Heart left ventricle (tissue), 16 donors: Measurements from ENCODE around the gene COL20A1. TPM values are rescaled to one million over a fixed set of nuclear protein-coding genes. Genes with fewer than 3 reads are reported as not detected.
A peak's percentile ranks its signal among the peaks of the same experiment; 100 is the strongest.
"Not testable (repeated sequence)": the region's sequence is repeated elsewhere in the genome, so short reads cannot be mapped to it uniquely, and the experiment has no call there.

Source experiments
- ATAC-seq, 4 donors: fragments of 200-7000 bp; cut with Tn5 transposase; one replicate each; pipeline ENCODE4 v1.9.1; 2020 to 2022; ENCODE audit warnings: moderate library complexity in 4 of 4, mild to moderate bottlenecking in 3 of 4, moderate number of reproducible peaks in 1 of 4
- DNase-seq, 5 donors: peaks; one replicate each; pipeline ENCODE4 v3.0.0-alpha.2; 2020
- H3K27ac ChIP-seq, 12 donors: fragments of 200-600 bp; sonication (generic) in 4 of 12; one replicate each; pipeline versions ENCODE4 v1.5.0 to v1.8.0; 2016 to 2022; ENCODE audit warnings: mild to moderate bottlenecking in 2 of 12
- H3K27me3 ChIP-seq, 9 donors: fragments of 200-600 bp; sonication (generic) in 2 of 9; one replicate each; pipeline versions ENCODE4 v1.5.1 to v1.8.0; 2016 to 2022; ENCODE audit warnings: mild to moderate bottlenecking in 3 of 9
- H3K36me3 ChIP-seq, 9 donors: fragments of 200-600 bp; sonication (generic) in 2 of 9; one replicate each; pipeline versions ENCODE4 v1.5.0 to v1.8.0; 2018 to 2022; ENCODE audit warnings: mild to moderate bottlenecking in 2 of 9
- H3K4me1 ChIP-seq, 12 donors: fragments of 200-600 bp; sonication (generic) in 4 of 12; one replicate each; pipeline versions ENCODE4 v1.5.0 to v1.8.0; 2016 to 2022; ENCODE audit warnings: mild to moderate bottlenecking in 3 of 12
- H3K4me3 ChIP-seq, 12 donors: fragments of 200-600 bp; sonication (generic) in 4 of 12; one replicate each; pipeline versions ENCODE4 v1.5.0 to v1.8.0; 2017 to 2022; ENCODE audit warnings: mild to moderate bottlenecking in 9 of 12, moderate library complexity in 4 of 12
- H3K9me3 ChIP-seq, 12 donors: fragments of 200-600 bp; sonication (generic) in 4 of 12; one replicate each; pipeline versions ENCODE4 v1.5.0 to v1.8.0; 2016 to 2022; ENCODE audit warnings: mild to moderate bottlenecking in 1 of 12
- CTCF ChIP-seq, 12 donors: fragments of 200-600 bp; sonication (generic) in 4 of 12; IDR thresholded peaks; one replicate each; pipeline versions ENCODE4 v1.5.0 to v1.8.0; 2018 to 2022; ENCODE audit warnings: antibody characterized with exemption in 12 of 12, mild to moderate bottlenecking in 5 of 12
- POLR2A ChIP-seq, 2 donors: fragments of 450-650 bp; IDR thresholded peaks; one replicate each; pipeline ENCODE4 v1.6.1; 2017; ENCODE audit warnings: antibody characterized with exemption in 2 of 2, mild to moderate bottlenecking in 2 of 2, moderate library complexity in 2 of 2
- WGBS, 4 donors: extraction: QIAGEN DNeasy Blood & Tissue Kit in 2 of 4; methylation state at CpG; one replicate each; pipeline versions ENCODE4 v1.1.5 to v1.1.7; 2013 to 2018; 5-methylcytosine and 5-hydroxymethylcytosine counted together
- intact Hi-C, 10 donors: fragments of 100-400 bp; cut with DNase I; formaldehyde crosslinking; loops; one replicate each; pipeline versions ENCODE4 v1.11.1 to v1.14.2; 2022
- polyA plus RNA-seq, 2 donors: library from polyadenylated mRNA; stranded (reverse); fragments of 200-250 nt; gene quantifications; one replicate each; pipeline ENCODE4 v1.2.3, GENCODE V29; 2013
- total RNA-seq, 9 donors: library from RNA; depleted of rRNA in 2 of 9; stranded (reverse); fragments of >200 nt in 2 of 9; fragmentation: NEBNext Ultra II Directional in 3 of 9; extraction: Animal tissue kit (Norgen Biotek cat#: 25700) in 3 of 9; gene quantifications; one replicate each; pipeline versions ENCODE4 v1.1.0 to v1.2.4, GENCODE V29; 2016 to 2023
- donor health status: ischemic (EF 13 %, LVEDD 7.1; RV severe dilation, severe dysfunction).
- donor health status: healthy with polysubstance abuse.
- donor health status: DM: no; HTN: yes; CAD: no.
- donor health status: DM: no; HTN: no; CAD: no.
- donor health status: ischemic (EF 25% LVEDD 6.9; RV normal size, moderate dysfunction).
- donor health status: ischemic (EF 25% LVEDD 5.7; RV mildly dilated, moderate dysfunction).
- donor health status: healthy.
- donor health status: DM: yes; HTN: yes; CAD: no.
- donor health status: ischemic (EF 35%, LVEDD 5.7; RV mildly dilated, moderate dysfunction).
- donor health status: nonischemic (EF 11% LVEDD 7.7; RV severe dilation, severe dysfunction).
- donor health status: DM: yes; HTN: yes; CAD: no.
- donor health status: PGD.
- donor health status: ischemic (EF 29% LVEDD 5.4; RV normal size, mild dysfunction).
- donor health status: nonischemic (EF 23%, LVEDD 6.1; RV moderate dilation, normal function).

The COL20A1 gene
- total and polyA plus RNA-seq, 11 donors: not detected

- intact Hi-C loops: no loop called here
Measured at GRCh38 chr20:63333241-63333836, 40.4 kb downstream of the COL20A1 start.

GRCh38 chr20:63334356-63334755, 41.4 kb downstream of the COL20A1 start:
- Histone ChIP-seq H3K36me3 (no peaks in the 10 kb centered on the region), H3K4me1 (no peaks in the 10 kb centered on the region), H3K9me3 (no peaks in the 10 kb centered on the region), H3K27ac (no peak overlapping the region), H3K4me3 (no peak overlapping the region), H3K27me3 (peaks cover 0 to 41% (median 8%) of the 10 kb centered on the region in 9 donors)
- no peak for TF ChIP-seq POLR2A (IDR thresholded peaks at IDR 0.05)
- TF ChIP-seq CTCF (IDR thresholded peaks at IDR 0.05): no peak
- WGBS, 4 donors: 83 to 94% (median 87%) methylated on average over 8 of the region's 8 CpGs
- ATAC-seq (no peak), DNase-seq (peak in 1 of 5 donors; percentile 4)
- intact Hi-C loops: no loop called here

More at GRCh38 chr20:63333241-63333836, 40.4 kb downstream of the COL20A1 start:
- ATAC-seq (no peak), DNase-seq (peak in 1 of 5 donors; percentile 28)
- 86 to 92% (median 90%) methylated on average over 15 to 19 of the region's 19 CpGs for WGBS, 4 donors
- H3K4me1 ChIP-seq: no peaks in the 10 kb centered on the region
- no peaks in the 10 kb centered on the region for H3K36me3 ChIP-seq
- H3K27me3 ChIP-seq: peaks cover 0 to 41% (median 8%) of the 10 kb centered on the region in 9 donors
- H3K9me3 ChIP-seq: no peaks in the 10 kb centered on the region
- TF ChIP-seq POLR2A (IDR thresholded peaks at IDR 0.05) (no peak), CTCF (IDR thresholded peaks at IDR 0.05) (no peak)
- no peak overlapping the region for H3K27ac ChIP-seq
- no peak overlapping the region for H3K4me3 ChIP-seq

- H3K27me3 ChIP-seq: peaks cover 0 to 38% (median 8%) of the 10 kb centered on the region in 9 donors
- WGBS, 4 donors: 74 to 96% (median 95%) methylated on average over 6 to 9 of the region's 9 CpGs
Measured at GRCh38 chr20:63335060-63335459, 42.1 kb downstream of the COL20A1 start.

GRCh38 chr20:63335711-63336110, 42.7 kb downstream of the COL20A1 start:
- H3K4me1 ChIP-seq: no peaks in the 10 kb centered on the region
- peaks cover 0 to 38% (median 8%) of the 10 kb centered on the region in 9 donors for H3K27me3 ChIP-seq
- no peaks in the 10 kb centered on the region for H3K9me3 ChIP-seq
- TF ChIP-seq POLR2A (IDR thresholded peaks at IDR 0.05) (no peak), CTCF (IDR thresholded peaks at IDR 0.05) (no peak)
- 35 to 54% (median 40%) methylated on average over 9 of the region's 9 CpGs for WGBS, 4 donors
- H3K27ac ChIP-seq: no peak overlapping the region
- intact Hi-C loops: no loop called here
- no peaks in the 10 kb centered on the region for H3K36me3 ChIP-seq
- no peak overlapping the region for H3K4me3 ChIP-seq
- DNase-seq: peak in 2 of 5 donors; percentile 15 to 46
- ATAC-seq: no peak

More at GRCh38 chr20:63335060-63335459, 42.1 kb downstream of the COL20A1 start:
- DNase-seq, H3K4me3 ChIP-seq, H3K4me1 ChIP-seq, intact Hi-C loops, H3K27ac ChIP-seq, H3K36me3 ChIP-seq, H3K9me3 ChIP-seq, ATAC-seq: not testable (repeated sequence)
